Measurements from ENCODE around the gene ROM1.

DNA sequence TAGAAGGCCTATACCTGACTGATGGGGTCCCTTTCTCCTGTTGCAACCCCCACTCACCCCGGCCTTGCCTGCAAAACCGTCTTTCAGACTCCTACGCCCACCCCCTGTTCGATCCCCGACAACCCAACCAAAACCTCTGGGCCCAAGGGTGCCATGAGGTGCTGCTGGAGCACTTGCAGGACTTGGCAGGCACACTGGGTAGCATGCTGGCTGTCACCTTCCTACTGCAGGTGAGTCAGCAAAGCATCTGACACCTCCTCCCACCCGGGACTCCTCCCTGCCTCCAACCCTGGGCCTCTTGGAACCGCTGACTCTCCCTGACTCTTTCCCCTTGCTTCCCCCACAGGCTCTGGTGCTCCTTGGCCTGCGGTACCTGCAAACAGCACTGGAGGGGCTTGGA, 1.2 kb downstream of the ROM1 start:
- TF ChIP-seq GATA2 (IDR thresholded peaks at IDR 0.05; ENCODE audit: low read depth, low read length) (no peak), GATA3 (IDR thresholded peaks at IDR 0.05; ENCODE audit: low read depth, low read length) (no peak)

Data from SH-SY5Y (cell line).